Measurements from ENCODE around the gene PRPF6.

PRPF6 gene

DNA sequence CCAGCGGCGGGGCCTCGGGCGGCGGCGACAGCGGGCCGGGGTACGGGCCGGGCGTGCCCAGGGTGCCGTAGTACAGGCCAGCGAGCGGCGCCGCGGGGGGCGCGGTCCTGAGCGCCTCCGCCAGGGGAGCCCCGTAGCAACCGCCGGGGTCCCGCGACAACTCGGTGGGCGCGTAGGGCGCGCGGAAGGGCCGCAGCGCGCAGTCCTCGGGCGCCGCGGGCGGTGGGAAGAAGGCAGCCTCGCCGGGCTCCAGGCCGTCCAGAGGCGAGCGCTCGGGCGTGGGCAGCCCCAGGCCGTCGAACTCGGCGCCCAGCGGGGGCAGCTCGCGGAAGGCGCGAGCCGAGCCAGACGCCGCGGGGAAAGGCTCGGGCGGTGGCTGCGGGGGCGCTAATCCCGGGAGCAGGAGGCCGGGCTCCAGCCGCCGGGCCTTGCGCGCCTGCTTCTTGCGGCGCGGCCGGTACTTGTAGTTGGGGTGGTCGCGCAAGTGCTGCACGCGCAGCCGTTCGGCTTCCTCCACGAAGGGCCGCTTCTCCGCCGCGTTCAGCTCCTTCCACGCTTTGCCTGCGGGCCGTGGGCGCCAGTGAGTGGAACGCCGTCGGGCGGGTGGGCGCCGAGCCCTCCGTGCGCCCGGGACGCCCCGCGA is 67.6 kb downstream of the PRPF6 start:
- DNase-seq (ENCODE audit: low read depth in 2 of 2) = no peak
- peak overlapping the region in 1 of 2 donors; percentile 44 for H3K4me3 ChIP-seq (replicated peaks in 1 of 2; ENCODE audit: low read depth in 2 of 2, low read length in 2 of 2)
- TF ChIP-seq, protein P1, sequence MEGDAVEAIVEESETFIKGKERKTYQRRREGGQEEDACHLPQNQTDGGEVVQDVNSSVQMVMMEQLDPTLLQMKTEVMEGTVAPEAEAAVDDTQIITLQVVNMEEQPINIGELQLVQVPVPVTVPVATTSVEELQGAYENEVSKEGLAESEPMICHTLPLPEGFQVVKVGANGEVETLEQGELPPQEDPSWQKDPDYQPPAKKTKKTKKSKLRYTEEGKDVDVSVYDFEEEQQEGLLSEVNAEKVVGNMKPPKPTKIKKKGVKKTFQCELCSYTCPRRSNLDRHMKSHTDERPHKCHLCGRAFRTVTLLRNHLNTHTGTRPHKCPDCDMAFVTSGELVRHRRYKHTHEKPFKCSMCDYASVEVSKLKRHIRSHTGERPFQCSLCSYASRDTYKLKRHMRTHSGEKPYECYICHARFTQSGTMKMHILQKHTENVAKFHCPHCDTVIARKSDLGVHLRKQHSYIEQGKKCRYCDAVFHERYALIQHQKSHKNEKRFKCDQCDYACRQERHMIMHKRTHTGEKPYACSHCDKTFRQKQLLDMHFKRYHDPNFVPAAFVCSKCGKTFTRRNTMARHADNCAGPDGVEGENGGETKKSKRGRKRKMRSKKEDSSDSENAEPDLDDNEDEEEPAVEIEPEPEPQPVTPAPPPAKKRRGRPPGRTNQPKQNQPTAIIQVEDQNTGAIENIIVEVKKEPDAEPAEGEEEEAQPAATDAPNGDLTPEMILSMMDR (IDR thresholded peaks at IDR 0.05; ENCODE audit: low read depth, low read length) = no peak

DNA sequence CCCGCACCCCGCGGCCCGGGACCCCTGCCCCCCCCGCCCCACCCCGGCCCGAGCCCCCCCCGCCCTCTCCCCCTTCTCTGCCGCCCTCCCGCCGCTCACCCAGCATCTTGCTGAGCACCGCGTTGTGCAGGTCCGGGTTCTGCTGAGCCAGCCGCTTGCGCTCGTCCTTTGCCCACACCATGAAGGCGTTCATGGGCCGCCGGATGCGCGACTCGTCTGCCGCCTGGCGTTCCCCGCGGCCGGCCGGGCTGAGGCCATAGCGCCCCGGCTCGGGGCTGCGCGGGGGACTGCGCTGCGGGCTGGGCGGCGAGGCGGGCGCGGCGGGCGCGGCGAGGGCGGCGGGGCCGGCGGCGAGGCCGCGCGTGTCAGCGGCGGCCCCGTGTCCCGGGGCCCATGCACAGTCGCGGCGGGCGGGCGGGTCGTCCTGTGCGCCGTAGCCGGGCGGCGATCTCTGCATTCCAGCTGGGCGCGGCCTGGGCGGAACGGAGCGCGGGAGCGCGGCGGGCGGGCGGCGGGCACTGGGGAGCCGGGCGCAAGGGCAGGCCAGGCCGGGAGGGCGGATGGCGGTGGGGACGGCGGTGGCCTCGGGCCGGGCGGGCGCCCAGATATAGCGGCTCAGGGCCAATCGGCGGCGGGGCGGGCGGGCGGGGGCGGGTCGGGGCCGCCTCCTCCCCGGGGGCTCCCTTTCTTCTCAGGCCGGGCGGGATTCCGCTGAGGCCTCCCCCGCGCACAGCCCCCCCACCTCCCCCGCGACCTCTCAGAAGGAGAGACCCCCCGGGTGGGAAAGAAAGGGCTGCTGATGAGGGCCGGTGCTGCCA is 68.3 kb downstream of the PRPF6 start, which contains the start of gene SOX18:
TSS of gene SOX18 (minus strand) at position 580 of the 818 bp plus-strand sequence. CDS start at position 457, 123 bp downstream.
- TF ChIP-seq, protein P1 (IDR thresholded peaks at IDR 0.05; ENCODE audit: low read depth, low read length) = no peak
- peak; percentile 29 to 56 for DNase-seq (ENCODE audit: low read depth in 2 of 2)
- peak within 1 kb of the TSS in 1 of 2 donors; percentile 44 for H3K4me3 ChIP-seq (replicated peaks in 1 of 2; ENCODE audit: low read depth in 2 of 2, low read length in 2 of 2)

DNA sequence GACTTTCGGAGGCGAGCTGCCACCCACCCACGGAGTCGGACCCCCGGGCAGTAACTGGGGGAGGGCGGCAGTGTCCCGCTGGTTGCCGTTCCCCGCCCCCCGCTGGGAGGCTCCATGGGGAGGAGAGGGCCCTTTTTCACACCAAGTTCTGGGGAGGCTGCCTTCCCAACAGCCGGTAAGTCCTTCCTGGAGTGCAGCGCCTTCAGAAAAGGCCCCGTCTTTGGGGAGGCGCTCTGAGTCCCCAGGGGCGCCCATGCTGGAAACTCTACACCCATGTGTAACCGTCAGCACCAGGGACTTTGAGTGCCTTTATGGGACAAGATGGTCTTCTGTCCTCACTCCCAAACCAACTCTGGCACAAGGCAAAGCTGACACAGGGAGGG is 68.9 kb downstream of the PRPF6 start:
- H3K4me3 ChIP-seq (replicated peaks in 1 of 2; ENCODE audit: low read depth in 2 of 2, low read length in 2 of 2) = no peak overlapping the region
- peak in 1 of 2 donors; percentile 52 for DNase-seq (ENCODE audit: low read depth in 2 of 2)
- TF ChIP-seq, protein P1 (IDR thresholded peaks at IDR 0.05; ENCODE audit: low read depth, low read length) = no peak

DNA sequence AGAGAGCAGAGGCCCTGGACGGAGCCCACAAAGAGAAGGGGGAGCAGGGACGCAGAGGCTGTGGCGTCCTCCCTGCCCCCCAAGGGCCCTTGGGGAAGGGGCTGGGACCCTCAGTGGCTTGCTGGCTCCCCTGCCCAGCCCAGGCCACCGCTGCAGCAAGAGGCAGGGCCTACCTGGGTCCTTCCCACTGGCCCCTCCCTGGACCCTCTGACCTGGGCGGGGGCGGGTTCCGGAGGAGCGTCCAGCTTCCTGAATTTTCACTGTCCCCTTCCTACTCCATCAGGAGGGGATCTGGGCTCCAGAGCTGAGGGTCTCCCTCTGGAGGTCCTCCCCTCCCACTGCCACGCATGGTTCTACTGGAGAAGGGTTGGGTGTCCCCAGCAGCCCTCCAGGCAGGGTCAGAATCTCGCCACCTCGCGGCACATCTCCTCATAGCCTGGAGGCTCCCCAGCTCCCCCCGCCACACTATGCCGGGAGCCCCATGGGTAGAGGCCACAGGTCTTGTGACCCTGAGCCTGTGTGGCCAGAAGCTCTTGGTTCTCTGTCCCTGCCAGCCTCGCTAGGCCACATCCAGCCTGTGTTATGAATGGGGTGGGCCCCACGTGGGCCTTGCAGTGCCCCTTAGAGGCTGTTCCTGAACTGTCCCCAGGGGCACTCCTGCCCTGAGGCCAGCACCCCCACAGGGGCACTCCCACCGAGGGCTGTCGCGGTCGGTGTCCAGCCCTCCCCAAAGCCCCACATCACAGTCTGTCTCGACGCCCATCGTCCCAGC is 69.5 kb downstream of the PRPF6 start:
- TF ChIP-seq, protein P1 (IDR thresholded peaks at IDR 0.05; ENCODE audit: low read depth, low read length) = no peak
- H3K4me3 ChIP-seq (replicated peaks in 1 of 2; ENCODE audit: low read depth in 2 of 2, low read length in 2 of 2) = no peak overlapping the region
- DNase-seq (ENCODE audit: low read depth in 2 of 2) = no peak

DNA sequence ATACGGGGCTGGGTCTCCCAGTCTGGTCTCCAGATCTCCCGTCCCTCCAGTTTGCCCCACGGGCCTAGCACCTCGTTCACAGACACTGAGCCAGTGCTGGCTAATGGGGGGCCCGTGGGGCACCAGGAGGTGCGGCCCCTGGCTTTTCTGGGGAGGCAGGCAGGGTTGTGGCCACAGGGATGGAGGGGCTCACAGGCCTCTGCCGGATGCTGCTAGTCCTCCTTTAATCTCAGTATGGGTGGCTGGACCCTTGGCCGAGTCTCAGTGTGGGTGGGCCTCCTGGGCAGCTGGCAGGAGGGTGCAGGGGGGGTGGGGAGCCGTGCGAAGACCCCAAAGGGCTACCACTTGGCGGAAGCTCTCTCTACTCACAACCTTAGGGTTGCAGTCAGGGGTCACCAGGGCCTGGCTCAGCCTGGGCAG is 70.1 kb downstream of the PRPF6 start:
- no peak for DNase-seq (ENCODE audit: low read depth in 2 of 2)
- TF ChIP-seq, protein P1 (IDR thresholded peaks at IDR 0.05; ENCODE audit: low read depth, low read length) = no peak

DNA sequence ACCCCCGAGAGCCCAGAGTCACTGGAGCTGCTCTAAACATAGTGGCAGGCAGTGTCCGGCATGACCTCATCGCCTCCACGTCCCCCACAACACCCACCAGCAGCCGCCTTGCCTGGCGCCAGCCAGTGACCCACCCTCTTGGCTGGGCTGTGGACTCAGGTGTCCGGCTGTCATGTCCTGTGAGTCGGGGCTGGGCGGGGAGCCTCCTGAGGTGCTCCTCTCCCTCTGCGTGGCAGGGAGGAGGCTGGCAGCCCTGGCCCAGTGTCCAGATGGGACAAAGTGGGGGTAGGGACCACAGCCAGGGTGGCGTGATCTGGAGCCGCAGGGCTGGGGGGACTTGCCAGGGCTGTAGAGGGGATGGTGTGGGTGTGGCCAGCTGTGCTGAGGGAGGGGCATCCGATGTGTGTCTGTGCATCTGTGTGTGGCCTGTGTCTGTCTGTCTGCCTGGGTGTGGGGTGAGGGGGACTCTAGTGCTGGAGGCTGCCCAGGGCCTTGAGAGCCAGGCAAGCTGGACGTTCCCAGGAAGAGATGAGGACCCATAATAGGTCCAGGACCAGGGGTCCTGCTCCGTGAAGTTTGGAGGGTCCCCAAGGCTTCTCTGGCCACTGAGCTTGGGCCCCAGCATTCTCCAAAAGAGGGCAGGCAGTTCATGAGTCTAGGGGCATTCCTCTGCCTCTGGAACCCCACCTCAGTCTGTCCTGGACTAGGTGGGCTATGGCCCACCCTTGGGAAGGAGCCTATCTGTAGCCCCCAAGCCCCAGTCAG is 70.8 kb downstream of the PRPF6 start:
- TF ChIP-seq, protein P1 (IDR thresholded peaks at IDR 0.05; ENCODE audit: low read depth, low read length) = no peak
- no peak overlapping the region for H3K4me3 ChIP-seq (replicated peaks in 1 of 2; ENCODE audit: low read depth in 2 of 2, low read length in 2 of 2)
- DNase-seq (ENCODE audit: low read depth in 2 of 2) = no peak

More for the DNA sequence above, 70.1 kb downstream of the PRPF6 start:
- no peak overlapping the region for H3K4me3 ChIP-seq (replicated peaks in 1 of 2; ENCODE audit: low read depth in 2 of 2, low read length in 2 of 2)

Data from cardiac fibroblast (primary cell).